GM19324 (cell line): ENCODE measurements around the gene CHN1.

Experiments used
- ATAC-seq: cut with Tn5 transposase; IDR thresholded peaks from one replicate; pipeline ENCODE4 v1.9.1; 2021; ENCODE audit warnings: mild to moderate bottlenecking, moderate library complexity; ENCODE audit not compliant: unreplicated experiment, low FRiP score

The CHN1 gene

DNA sequence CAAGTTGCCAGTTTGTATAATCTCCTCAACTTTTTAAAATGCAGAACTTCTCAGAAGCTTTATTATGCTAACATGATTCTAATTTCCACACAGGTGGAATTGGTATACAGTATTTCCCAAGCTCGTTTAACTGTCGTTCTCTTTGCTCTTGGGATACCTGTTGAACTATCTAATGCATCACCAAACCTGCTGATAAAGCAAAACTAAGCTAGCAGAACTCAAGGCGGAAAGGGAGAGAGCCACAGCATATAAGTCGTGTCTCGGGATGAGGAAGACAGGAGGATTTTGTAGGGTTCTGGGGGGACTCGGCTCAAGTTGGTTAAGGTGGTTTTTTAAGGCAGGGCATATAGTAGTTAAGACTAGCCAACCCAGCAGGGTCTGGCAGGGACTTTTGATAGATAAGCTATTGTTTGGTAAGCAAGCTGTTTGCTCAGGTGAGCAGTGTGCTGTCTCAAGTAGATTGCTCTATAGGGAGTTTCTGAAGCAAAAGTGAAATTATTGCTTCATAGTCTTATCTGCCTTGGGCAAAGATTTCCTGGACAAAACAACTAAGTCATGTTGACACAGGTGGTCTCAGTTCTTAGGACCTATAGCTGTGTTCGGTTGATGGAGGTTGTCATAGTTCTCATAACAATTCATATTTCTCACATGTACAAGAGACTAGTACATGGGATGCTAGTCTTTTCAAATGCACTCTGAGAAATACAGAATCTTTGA is 212.7 kb downstream of the CHN1 start:
- no peak for ATAC-seq

DNA sequence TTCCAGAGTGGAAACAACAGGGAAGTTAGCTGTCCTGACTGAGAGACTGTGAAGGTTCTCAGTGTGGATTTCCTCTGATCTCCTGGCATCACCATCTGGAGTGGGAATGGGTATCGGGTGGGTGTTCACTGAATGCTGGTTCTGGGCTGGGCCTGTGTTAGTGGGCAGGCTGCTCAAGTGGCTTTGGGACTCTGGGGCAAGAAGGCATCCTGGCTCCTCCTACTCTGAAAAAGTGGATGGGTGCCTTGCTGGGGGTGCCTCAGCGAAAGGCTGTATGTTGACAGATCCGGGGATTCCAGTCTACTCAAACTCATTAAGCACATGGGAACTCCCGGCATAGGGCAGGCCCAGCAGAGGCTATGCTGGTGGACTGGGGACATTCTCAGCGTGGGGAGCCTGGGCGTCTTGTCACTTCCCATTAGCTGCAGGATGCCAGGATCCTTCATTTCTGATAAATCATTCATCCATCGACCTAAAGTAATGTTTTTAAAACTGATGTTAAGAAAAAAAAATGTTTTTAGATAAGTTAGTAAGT is 213.4 kb downstream of the CHN1 start:
- ATAC-seq = no peak

DNA sequence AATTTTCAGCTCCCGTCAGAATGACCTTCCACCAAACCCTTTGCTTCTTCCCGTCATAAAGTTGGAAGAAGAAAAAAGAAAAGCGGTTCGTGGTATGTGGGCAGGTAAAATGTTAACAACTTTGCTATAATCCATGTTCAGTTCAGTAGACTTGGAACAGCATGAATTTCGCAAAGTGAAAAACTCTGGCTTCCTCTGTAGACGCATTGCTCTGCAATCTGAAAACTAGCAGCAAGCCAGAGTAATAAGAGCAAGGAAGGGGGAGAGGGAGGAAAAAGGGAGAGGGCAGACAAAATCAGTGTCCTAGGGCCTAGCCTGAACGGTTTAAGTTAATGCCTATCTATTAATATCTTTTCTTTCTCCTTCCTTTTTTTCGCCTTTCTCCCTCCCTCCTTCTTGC is 214.2 kb downstream of the CHN1 start:
- no peak for ATAC-seq

DNA sequence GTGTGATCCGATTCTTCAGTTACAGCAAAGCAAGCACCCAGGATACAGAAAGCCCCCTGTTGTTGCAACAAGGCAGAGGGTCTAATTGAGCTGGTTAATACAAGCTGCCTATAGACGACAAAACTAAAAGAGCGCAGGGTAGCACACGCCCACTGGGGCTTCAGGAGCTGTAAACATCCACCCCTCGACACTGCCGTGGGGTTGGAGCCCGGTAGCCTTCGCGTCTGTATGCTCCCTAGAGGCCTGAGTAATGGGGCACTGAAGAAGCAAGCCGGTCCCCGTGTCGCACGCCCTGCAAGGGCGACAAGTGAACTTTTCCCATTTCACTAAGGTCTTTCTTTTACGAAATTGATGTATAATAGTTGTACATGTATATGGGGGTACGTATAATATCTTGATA is 216.2 kb downstream of the CHN1 start:
- no peak for ATAC-seq

DNA sequence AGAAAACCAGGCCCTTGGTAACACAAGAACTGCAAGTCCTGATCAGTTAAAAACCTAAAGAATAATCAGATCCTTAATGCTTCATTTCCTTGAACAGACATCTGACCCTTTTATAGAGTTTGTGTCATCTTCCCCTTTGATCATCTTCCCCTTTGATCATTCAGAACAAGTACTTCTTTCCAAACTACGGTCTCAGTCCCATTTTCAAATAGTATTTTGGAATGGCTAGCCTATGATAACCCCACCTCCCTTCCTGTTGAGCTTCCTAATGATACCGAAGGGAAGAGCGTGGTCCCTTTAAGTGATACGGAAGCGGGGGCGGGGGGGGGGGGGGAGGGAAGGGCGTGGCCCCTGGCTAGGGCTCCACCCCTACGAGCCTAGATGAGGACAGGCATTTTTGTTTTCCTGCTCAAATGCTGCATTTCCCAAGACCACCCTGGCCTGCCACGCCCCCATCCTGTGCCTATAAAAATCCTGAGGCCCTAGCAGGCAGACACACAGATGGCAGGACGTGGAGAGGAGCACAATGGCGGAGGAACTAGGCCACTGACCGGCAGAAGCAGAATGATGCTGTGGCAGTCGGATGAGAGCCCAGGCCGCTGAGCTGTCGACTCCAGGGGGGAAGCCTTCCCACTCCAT is 216.8 kb downstream of the CHN1 start:
- no peak for ATAC-seq

DNA sequence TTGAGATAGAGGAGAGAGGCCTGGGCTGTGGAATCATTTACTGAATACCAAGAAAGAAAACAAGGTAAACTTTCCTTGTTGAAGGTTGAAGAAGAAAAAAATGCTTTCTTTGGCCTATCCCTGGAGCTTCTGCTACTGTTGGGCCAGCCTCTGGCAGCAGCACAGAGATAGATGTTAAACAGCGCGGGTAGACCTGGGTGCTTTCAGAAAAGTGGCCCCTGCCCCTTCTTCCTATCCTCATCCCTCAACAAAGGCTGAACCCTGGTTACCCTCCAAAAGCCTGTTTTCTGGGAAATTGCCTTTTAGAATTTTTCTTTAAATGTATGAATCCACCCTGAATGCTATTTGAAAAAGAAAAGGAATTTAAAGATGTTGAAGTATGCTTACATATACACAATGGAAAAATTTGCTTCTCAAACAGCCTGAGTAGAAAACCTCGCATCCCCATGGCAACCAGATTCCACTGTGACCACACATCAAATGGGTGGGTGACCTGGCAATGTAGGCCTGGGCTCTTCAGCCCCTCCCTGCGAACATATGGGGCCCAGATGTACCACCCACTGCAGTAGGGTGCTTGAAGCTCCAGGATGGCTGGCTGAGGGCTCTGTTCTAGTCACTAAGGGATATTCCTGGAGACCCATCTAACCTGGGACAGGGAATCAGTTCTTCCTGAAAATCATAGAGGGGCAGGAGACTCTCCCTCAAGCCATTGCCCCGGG is 217.5 kb downstream of the CHN1 start:
- no peak for ATAC-seq

DNA sequence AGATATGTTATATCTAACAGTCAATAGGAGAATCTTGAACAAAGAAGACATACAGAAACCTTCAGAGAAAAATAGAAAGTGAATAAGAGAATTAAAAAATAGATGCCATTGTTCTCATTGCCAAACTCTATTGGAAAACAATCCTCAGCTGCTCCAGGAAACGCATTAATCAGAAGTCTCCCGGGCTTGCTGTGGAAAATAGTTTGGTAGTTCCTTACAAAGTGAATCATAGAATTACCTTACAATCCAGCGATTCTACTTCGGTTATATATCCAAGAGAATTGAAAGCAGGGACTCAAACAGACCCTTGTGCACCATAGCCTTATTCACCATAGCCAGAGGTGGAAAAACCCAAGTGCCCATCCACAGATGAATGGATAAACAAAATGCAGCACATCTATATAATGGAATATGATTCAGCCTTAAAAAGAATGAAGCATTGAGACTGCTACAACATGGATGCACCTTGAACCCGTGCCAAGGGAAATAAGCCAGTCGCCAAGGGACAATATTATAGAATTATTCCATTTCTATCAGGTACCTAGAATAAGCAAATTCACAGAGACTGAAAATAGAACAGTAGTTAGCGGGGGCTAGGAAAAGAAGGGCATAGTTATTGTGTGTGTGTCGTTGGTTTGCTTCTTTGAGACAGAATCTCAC is 219.0 kb downstream of the CHN1 start:
- ATAC-seq = no peak

DNA sequence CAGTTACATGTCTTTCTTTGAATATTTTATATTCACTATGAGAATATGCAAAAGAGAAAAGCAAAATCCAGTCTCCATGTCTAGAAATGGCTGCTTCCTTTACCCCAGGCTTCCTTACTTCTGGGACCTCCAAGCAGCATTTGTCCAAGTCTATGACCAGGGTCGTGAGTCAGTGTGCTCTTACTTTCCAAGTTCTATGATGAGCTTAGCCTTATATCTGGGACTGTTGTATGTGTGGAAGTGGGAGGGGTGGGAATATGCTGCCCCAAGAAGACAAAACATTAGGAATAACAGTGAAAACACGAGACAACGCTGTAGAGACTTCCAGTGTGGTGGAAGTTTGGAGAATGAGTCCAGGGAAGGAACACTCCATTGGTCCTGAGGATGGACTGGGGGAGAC is 219.7 kb downstream of the CHN1 start:
- no peak for ATAC-seq

DNA sequence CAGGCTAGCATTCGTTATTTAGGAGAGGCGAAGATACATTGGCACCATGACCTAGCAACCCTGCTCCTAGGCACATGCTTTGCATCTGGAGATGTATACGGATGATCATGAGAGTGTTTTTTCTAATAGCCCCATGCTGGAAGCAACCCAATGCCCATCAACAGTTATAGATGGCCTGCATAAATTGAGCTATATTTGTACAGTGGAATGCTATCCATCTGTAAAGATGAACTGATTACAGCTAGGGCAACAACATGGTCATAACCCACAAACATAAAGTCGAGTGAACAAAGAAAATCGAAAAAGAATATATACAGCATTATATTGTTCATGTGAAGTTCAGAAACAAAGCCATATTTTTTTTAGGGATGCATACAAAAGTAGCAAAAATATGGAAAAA is 220.3 kb downstream of the CHN1 start:
- ATAC-seq = no peak

DNA sequence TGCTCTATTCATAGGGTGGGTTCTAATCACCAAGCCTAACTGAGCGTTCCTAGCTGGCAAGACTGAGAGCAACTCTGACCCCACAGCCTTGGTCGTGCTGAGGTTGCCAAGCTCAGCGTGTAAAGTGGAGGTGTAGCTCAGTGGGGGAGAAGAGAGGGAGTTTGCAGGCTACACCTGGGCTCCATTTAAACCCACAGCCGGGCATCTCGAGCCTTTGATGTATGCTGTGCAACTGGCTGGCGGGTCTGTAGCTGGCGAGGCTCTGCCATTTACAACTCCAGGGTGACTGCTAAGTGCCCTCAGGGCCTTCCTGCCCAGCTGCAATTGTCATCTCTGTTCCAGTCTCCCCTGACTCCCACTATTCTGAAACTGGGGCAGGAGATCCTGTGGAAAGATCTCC is 220.9 kb downstream of the CHN1 start:
- ATAC-seq = no peak

DNA sequence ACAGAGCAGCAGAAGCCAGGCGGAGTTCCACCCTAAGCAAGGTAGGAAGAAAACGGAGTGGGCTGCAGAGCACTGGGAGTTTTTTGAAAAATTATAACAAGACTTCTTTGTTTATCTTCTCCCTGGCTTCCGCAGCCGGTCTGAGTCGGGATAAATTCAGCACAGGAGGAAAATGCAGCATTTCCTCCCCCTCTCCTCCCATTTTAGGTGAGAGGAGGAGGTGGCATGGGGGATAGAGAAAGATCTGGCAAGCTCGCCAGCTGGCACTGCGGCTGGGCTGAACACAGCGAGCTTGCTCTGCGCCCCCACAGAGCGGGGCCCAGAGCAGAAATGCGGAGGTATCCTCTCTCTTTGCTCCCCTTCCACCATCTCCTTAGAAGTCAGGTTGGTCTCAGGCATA is 223.2 kb downstream of the CHN1 start:
- no peak for ATAC-seq

DNA sequence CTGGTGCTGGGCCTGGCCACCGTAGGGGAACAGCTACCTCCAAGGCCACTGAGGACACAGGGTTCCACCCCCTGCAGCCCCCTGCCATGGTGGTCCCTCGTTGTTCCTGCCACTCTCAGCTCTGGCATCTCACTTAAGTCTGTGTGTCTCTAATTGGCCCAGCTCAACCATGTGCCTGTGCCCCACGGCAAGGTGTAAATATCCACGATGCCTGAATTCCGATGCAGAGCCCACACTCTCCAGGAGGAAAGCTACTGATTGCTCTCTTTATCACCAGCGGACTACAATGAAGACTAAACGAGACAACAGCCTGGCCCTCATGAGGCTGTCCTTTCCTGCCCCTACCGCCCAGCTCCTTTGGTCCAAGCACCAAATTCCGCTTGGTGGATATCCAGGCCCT is 223.9 kb downstream of the CHN1 start:
- no peak for ATAC-seq

DNA sequence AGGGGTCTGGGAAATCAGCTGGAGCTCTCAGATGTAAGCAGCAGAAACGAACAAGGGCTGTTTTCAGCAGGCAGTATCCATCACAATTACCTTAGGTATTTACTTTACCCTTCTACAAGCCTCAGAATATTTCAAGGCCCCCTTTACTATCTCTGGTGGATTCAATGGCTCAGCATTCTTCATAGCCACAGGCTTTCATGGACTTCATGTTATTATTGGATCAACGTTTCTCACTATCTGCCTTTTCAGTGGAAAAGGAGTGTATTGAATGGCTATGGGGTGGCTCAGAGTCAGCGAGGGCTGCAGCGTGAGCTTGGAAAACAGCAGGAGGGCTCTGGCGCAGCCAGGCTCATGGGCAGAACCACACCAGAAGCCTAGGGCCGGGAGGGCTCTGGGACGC is 224.3 kb downstream of the CHN1 start:
- ATAC-seq = no peak

DNA sequence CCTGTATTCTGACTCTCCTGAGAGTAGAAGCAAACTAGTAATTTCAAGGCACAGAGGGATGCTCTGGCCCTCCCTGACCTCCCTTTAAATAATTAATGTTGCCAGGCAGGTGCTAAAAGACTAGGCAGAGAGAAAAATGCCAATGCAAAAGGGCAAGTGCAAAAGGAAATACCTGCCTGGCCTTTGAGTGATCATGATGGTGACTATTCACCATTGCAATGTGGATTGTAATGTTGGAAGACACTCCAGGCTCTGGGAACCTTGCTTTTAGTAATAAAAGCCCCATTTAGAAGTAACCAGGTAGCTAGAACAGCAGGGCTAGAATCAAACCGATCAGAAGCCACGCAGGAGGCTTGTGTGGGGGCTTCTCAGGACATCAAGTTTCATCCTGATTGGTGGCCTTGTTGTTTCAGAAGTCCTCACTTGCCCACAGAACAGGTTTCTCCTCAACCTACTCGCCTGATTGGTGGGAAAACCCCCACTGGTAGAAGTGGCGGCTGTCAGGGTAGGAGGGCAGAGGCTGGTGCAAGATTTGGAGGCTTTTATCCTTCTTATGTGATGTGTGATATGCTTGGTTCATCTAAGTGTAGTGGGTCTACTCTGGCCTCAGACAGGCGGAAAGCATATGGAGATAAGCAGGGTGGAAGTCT is 224.9 kb downstream of the CHN1 start:
- no peak for ATAC-seq

DNA sequence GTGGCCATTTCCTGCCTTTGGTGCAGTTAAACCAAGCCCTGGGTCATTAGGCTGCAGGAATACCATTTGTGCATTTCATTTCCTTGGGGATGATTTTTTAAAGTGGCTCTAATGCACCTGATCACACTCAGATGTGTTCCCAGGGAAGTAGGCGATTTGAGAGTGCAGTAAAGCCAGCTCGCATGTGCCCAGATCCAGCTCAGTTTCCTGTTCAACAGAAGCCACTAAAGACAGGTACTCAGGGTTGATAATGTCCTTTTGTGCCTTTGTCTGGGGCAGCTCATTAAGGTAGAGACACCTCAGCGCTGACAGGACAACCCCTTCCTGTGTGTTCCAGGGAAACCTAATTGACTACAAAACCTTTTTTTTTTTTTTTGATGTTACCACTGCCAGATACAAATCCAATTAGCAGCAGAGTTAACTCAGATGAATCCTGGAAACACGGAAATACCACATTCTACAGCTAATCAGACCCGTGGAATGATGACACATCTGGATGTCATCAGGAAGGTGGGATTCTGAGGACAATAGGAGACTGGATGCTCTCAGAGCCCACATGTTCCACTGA is 225.7 kb downstream of the CHN1 start:
- ATAC-seq = no peak

DNA sequence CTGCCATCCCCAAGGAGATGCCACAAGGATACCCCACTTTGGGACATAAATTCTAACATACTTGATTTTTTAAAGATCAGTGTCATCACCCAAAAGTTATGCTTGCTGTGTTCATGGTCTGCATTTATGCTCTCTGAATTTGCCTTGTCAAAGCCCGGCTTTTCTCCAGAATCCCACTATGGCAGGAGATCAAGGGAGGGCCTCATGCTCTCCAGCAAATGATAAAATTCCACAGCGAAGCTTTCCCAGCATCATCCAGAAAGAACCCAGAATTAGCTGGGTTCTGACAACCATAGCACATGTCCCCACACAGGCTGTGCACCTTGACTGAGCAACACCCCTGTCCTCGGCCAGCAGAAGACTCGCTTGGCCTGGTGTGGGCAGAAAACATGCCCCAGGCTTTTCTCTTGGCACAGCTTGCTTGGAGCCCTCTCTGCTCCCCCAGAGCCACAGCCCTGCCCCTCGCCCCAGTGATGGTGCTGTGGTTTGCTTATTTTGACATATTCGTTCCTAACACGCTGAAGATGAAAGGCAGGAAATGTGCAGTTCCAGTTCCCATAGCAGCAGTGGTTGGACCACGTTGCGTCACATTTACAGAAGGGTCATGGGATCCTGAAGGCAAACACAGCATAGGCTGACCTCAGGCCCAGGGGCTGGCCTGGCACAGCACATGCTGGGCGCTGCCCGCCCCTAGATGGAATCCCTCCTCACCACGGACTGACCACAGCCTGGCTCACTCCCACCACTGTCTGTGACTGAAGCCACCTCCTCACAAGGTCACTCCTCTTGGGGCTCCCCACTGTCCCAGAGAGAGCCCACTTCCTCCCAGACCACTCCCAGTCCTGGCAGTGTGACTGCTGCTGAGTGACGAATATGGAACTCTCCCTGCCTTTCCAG is 226.8 kb downstream of the CHN1 start:
- ATAC-seq = no peak

DNA sequence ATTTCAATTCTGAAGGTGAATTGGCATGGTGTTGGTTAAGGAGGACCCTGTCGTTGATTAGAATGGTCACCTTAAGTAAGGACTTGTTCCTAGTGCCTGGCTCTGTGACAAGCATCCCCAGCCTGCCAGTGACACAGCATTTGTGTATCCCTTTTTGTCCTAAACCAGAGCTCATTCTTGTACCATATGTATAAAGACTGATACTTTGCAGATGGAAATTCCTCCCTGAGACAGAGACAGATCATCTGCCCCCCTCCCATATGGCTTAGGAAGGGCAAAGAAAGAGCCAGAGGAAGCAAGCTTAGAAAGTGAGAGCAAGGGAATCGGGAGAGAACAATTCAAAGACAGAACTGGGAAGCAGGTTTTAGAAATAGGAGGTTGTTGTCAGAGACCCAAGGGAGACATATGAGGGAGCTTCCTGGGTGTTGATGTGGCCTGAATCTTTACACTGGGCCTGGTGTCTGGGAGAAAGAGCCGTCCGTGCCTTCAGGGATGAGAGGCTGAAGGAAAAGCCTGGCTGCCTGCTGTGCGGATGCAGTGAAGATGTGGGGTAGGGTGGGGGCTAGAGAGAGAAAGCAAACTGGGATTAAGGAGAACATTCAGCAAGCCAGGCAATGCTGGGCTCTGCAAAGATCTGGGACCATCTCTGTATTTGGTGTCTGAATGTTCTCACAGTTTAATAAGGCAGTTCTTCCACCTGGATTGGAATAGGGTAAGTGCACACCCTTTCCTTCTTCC is 227.7 kb downstream of the CHN1 start:
- ATAC-seq = no peak

DNA sequence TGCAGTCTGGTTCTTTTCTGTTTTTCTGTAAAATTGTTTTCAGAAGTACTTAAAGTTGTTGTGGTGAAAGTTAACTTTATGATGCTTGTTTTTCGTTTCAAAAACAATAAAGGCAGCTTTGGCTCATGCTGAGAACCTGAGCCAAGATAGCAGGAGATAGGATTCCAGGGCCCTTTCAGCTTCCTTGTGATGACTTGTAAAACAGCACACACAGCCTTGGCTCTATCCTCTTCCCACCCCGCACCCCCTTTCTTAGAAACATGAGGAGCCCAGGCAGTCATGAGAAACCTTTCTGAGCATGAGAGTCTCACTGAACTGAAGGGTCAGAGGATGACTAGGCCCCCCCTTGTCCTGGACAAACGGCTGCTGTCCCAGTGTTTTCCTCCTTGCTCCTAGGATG is 228.5 kb downstream of the CHN1 start:
- no peak for ATAC-seq

DNA sequence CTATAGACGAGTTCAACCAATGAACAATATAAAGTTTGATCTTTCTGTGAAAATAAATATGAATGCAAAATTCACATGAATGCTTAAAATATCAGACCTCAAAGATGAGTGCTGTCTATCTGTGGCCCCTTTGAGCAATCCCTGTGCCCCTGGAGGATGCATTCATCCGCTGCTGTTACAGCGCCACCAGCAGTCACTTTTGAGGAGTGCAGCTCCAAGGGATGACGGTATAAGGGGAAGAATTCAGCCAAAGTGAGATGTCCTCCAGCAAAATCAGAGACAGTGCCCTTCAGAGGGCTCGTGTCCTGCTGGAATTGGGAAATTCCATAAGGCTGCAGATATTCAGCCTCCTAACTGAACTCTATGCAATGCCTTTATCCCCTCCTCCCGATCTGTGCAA is 229.0 kb downstream of the CHN1 start:
- ATAC-seq = no peak
